CD14-positive monocyte (primary cell): ENCODE measurements around the gene TMEM198. TPM values are rescaled to one million over a fixed set of nuclear protein-coding genes. Genes with fewer than 3 reads are reported as not detected.

Experiments used
- DNase-seq, 3 donors: peaks; one replicate each; pipeline ENCODE4 v3.0.0-alpha.2; 2011 to 2022
- H2AFZ ChIP-seq: 2 replicates; pipeline ENCODE4 v1.6.0; 2012; ENCODE audit warnings: mild to moderate bottlenecking, low read depth, low read length, inconsistent platforms; ENCODE audit not compliant: insufficient read depth, poor library complexity, severe bottlenecking
- H3K27ac ChIP-seq, 2 donors: 1 replicate in 1 of 2; 2 replicates in 1 of 2; pipeline ENCODE4 v1.5.1; 2012 to 2013; ENCODE audit warnings: low read length in 2 of 2, control low read depth in 1 of 2, inconsistent platforms in 1 of 2, low read depth in 1 of 2, mild to moderate bottlenecking in 1 of 2
- H3K27me3 ChIP-seq, 2 donors: one replicate each; pipeline versions ENCODE4 v1.6.0 to v1.6.1; 2011 to 2013; ENCODE audit warnings: low read length in 2 of 2; ENCODE audit not compliant: control insufficient read depth in 2 of 2, insufficient read depth in 2 of 2
- H3K36me3 ChIP-seq, 2 donors: replicated peaks in 1 of 2; 1 replicate in 1 of 2; 2 replicates in 1 of 2; pipeline versions ENCODE4 v1.5.1 to v1.6.1; 2012 to 2013; ENCODE audit warnings: low read length in 2 of 2, control low read depth in 1 of 2, inconsistent platforms in 1 of 2, mild to moderate bottlenecking in 1 of 2; ENCODE audit not compliant: insufficient read depth in 2 of 2, control insufficient read depth in 1 of 2
- H3K4me1 ChIP-seq, 2 donors: 1 replicate in 1 of 2; 2 replicates in 1 of 2; pipeline versions ENCODE4 v1.5.1 to v1.6.1; 2012 to 2013; ENCODE audit warnings: low read length in 2 of 2, control low read depth in 1 of 2, inconsistent platforms in 1 of 2, mild to moderate bottlenecking in 1 of 2, moderate library complexity in 1 of 2; ENCODE audit not compliant: insufficient read depth in 2 of 2, control insufficient read depth in 1 of 2
- H3K4me2 ChIP-seq: replicated peaks from 2 replicates; pipeline ENCODE3; 2012; ENCODE audit warnings: low read length, moderate library complexity, mild to moderate bottlenecking; ENCODE audit not compliant: poor library complexity, severe bottlenecking; ENCODE audit errors: extremely low read depth
- H3K4me3 ChIP-seq, 3 experiments: fragments of 200-600 bp in 1 of 3; sonication (generic) in 1 of 3; replicated peaks in 1 of 3; 1 replicate in 2 of 3; 2 replicates in 1 of 3; pipeline ENCODE4 v1.5.1; 2011 to 2013; ENCODE audit warnings: low read length in 3 of 3, mild to moderate bottlenecking in 3 of 3, control low read depth in 2 of 3, low read depth in 2 of 3, inconsistent platforms in 1 of 3, moderate library complexity in 1 of 3
- H3K79me2 ChIP-seq: 2 replicates; pipeline ENCODE4 v1.6.0; 2012; ENCODE audit warnings: mild to moderate bottlenecking, control low read depth, inconsistent platforms, low read length, moderate library complexity; ENCODE audit not compliant: insufficient read depth
- H3K9ac ChIP-seq: 2 replicates; pipeline ENCODE4 v1.6.0; 2017; ENCODE audit warnings: low read length, mild to moderate bottlenecking; ENCODE audit not compliant: insufficient read depth, poor library complexity, severe bottlenecking
- H3K9me3 ChIP-seq, 2 donors: replicated peaks in 1 of 2; 1 replicate in 1 of 2; 2 replicates in 1 of 2; pipeline versions ENCODE4 v1.5.1 to v1.6.1; 2012 to 2013; ENCODE audit warnings: low read length in 2 of 2, control low read depth in 1 of 2; ENCODE audit not compliant: control insufficient read depth in 1 of 2, insufficient read depth in 1 of 2
- H4K20me1 ChIP-seq: 2 replicates; pipeline ENCODE4 v1.6.0; 2012; ENCODE audit warnings: mild to moderate bottlenecking, low read length, control low read depth, moderate library complexity; ENCODE audit not compliant: insufficient read depth
- H3K27ac Mint-ChIP-seq, 7 donors: one replicate each; pipeline ENCODE4 v1.8.0; 2020; ENCODE audit warnings: mild to moderate bottlenecking in 7 of 7, mixed read lengths in 7 of 7, moderate library complexity in 6 of 7, inconsistent platforms in 2 of 7
- H3K27me3 Mint-ChIP-seq, 3 donors: one replicate each; pipeline ENCODE4 v1.8.0; 2021 to 2022; ENCODE audit warnings: low read depth in 3 of 3, mild to moderate bottlenecking in 3 of 3, mixed read lengths in 3 of 3, moderate library complexity in 3 of 3, inconsistent platforms in 1 of 3
- H3K36me3 Mint-ChIP-seq, 2 donors: one replicate each; pipeline ENCODE4 v1.8.0; 2020; ENCODE audit warnings: mixed read lengths in 2 of 2, inconsistent platforms in 1 of 2, mild to moderate bottlenecking in 1 of 2
- H3K4me1 Mint-ChIP-seq: one replicate; pipeline ENCODE4 v1.8.0; 2020; ENCODE audit warnings: mild to moderate bottlenecking, mixed read lengths
- H3K4me3 Mint-ChIP-seq, 2 donors: one replicate each; pipeline ENCODE4 v1.8.0; 2020; ENCODE audit warnings: mild to moderate bottlenecking in 2 of 2, mixed read lengths in 2 of 2, moderate library complexity in 1 of 2
- H3K9me3 Mint-ChIP-seq, 7 donors: one replicate each; pipeline ENCODE4 v1.8.0; 2020 to 2022; ENCODE audit warnings: mixed read lengths in 7 of 7, mild to moderate bottlenecking in 6 of 7, moderate library complexity in 6 of 7, inconsistent platforms in 2 of 7
- CTCF ChIP-seq: fragments of 200-600 bp; IDR thresholded peaks from one replicate; pipeline ENCODE4 v1.8.0; 2022; ENCODE audit warnings: antibody characterized with exemption, mild to moderate bottlenecking
- WGBS: methylation state at CpG from one replicate; pipeline ENCODE4 v1.1.5; 2013; ENCODE audit warnings: missing lambda C conversion rate; ENCODE audit not compliant: insufficient coverage; 5-methylcytosine and 5-hydroxymethylcytosine counted together
- intact Hi-C, 2 donors: fragments of 100-400 bp; cut with micrococcal nuclease; formaldehyde crosslinking; loops; one replicate each; pipeline versions ENCODE4 v1.15.0 to v1.15.1; 2023
- polyA plus RNA-seq, 3 donors: library from polyadenylated mRNA; depleted of rRNA in 1 of 3; unstranded in 2 of 3; stranded (reverse) in 1 of 3; fragments of 300-500 nt in 2 of 3; fragments of >200 nt in 1 of 3; fragmentation: Illumina TruSeq in 2 of 3; gene quantifications; 1 replicate in 2 of 3; 2 replicates in 1 of 3; pipeline ENCODE4 v1.2.3, GENCODE V29; 2012 to 2021

The TMEM198 gene
- polyA plus RNA-seq, 3 donors = not detected

GRCh38 chr2:219539926-219540678, 3.7 kb upstream of the TMEM198 start:
- intact Hi-C loops = loop anchor here (2.0 to 5.0 kb wide), 4 partner anchors 38 to 153 kb away; partner anchors contain the start of gene DNPEP (in 1 of the 2)
- Histone ChIP-seq H3K27me3 (peaks cover 20 to 39% of the 10 kb centered on the region in 2 donors), H3K36me3 (no peaks in the 10 kb centered on the region), H4K20me1 (no peaks in the 10 kb centered on the region), H3K4me1 (peaks cover 21 to 27% of the 10 kb centered on the region in 2 donors), H3K9ac (no peak overlapping the region), H2AFZ (no peak overlapping the region), H3K9me3 (no peaks in the 10 kb centered on the region), H3K79me2 (no peaks in the 10 kb centered on the region), H3K4me2 (no peak overlapping the region), H3K27ac (no peak overlapping the region), H3K4me3 (no peak overlapping the region)
- WGBS = 97% methylated on average over 46 of the region's 46 CpGs
- no peak for TF ChIP-seq CTCF
- no peak overlapping the region for H3K4me3 Mint-ChIP-seq
- H3K4me1 Mint-ChIP-seq = peaks cover 9% of the 10 kb centered on the region
- H3K9me3 Mint-ChIP-seq = peaks cover 0 to 16% (median 2%) of the 10 kb centered on the region in 7 donors
- H3K36me3 Mint-ChIP-seq = peaks cover 0 to 6% of the 10 kb centered on the region in 2 donors
- DNase-seq = no peak
- H3K27me3 Mint-ChIP-seq = peaks cover 24 to 50% (median 27%) of the 10 kb centered on the region in 3 donors
- H3K27ac Mint-ChIP-seq = no peak overlapping the region

GRCh38 chr2:219540784-219541504, 2.9 kb upstream of the TMEM198 start:
- Mint-ChIP-seq H3K9me3 (peaks cover 0 to 16% (median 2%) of the 10 kb centered on the region in 7 donors), H3K4me1 (peaks cover 9% of the 10 kb centered on the region), H3K27ac (no peak overlapping the region), H3K27me3 (peaks cover 30 to 57% (median 33%) of the 10 kb centered on the region in 3 donors), H3K4me3 (peak overlapping the region in 1 of 2 donors; percentile 56), H3K36me3 (peaks cover 0 to 6% of the 10 kb centered on the region in 2 donors)
- no peak overlapping the region for H3K4me2 ChIP-seq
- peaks cover 21 to 27% of the 10 kb centered on the region in 2 donors for H3K4me1 ChIP-seq
- no peak overlapping the region for H3K4me3 ChIP-seq
- no peak overlapping the region for H2AFZ ChIP-seq
- intact Hi-C loops = loop anchor here (2.0 to 5.0 kb wide), 4 partner anchors 39 to 154 kb away; partner anchors contain the start of gene DNPEP (in 1 of the 2)
- H3K79me2 ChIP-seq = no peaks in the 10 kb centered on the region
- H3K9me3 ChIP-seq = no peaks in the 10 kb centered on the region
- H3K36me3 ChIP-seq = no peaks in the 10 kb centered on the region
- H3K27me3 ChIP-seq = peaks cover 24 to 47% of the 10 kb centered on the region in 2 donors
- no peaks in the 10 kb centered on the region for H4K20me1 ChIP-seq
- no peak overlapping the region for H3K27ac ChIP-seq
- WGBS = 94% methylated on average over 8 of the region's 12 CpGs
- DNase-seq = no peak
- TF ChIP-seq CTCF = no peak
- no peak overlapping the region for H3K9ac ChIP-seq
